GM18873 (cell line): ENCODE data around the gene CYBB.

Experiments
- ATAC-seq: cut with Tn5 transposase; IDR thresholded peaks from one replicate; pipeline ENCODE4 v1.9.1; 2021; ENCODE audit warnings: mild to moderate bottlenecking, moderate library complexity, moderate number of reproducible peaks; ENCODE audit not compliant: unreplicated experiment, low FRiP score

The CYBB gene

GRCh38 chrX:37829721-37830120 is 49.9 kb downstream of the CYBB start:
- ATAC-seq: no peak

- ATAC-seq: no peak
Measured at GRCh38 chrX:37830371-37830770, 50.5 kb downstream of the CYBB start.

- no peak for ATAC-seq
Measured at GRCh38 chrX:37834937-37835336, 55.1 kb downstream of the CYBB start.

GRCh38 chrX:37840931-37841330 is 61.1 kb downstream of the CYBB start:
- ATAC-seq: no peak

- no peak for ATAC-seq
Measured at GRCh38 chrX:37844622-37845021, 64.8 kb downstream of the CYBB start.

GRCh38 chrX:37846141-37846540 is 66.3 kb downstream of the CYBB start:
- ATAC-seq: no peak

- no peak for ATAC-seq
Measured at GRCh38 chrX:37846558-37846933, 66.7 kb downstream of the CYBB start.

- ATAC-seq: peak; percentile 89
Measured at GRCh38 chrX:37846934-37847732, 67.3 kb downstream of the CYBB start, which contains the start of gene DYNLT3. Gene DYNLT3 (minus strand): TSS chrX:37847571. CDS start chrX:37847510, 61 bp downstream.

- ATAC-seq: no peak
Measured at GRCh38 chrX:37847733-37848197, 67.9 kb downstream of the CYBB start.

GRCh38 chrX:37854148-37854547 is 74.3 kb downstream of the CYBB start:
- ATAC-seq: no peak

- no peak for ATAC-seq
Measured at GRCh38 chrX:37854748-37855147, 74.9 kb downstream of the CYBB start.

- ATAC-seq: no peak
Measured at GRCh38 chrX:37860721-37861120, 80.9 kb downstream of the CYBB start.

GRCh38 chrX:37862851-37863250 is 83.0 kb downstream of the CYBB start:
- ATAC-seq: no peak
